DMS79 treated with DMSO at 0.1 percent for 48 hours (cell line): ENCODE data around the gene REN.

Experiments
- DNase-seq: peaks from one replicate; lab custom pipeline; 2025; lab: John Stamatoyannopoulos, UW

REN gene

DNA sequence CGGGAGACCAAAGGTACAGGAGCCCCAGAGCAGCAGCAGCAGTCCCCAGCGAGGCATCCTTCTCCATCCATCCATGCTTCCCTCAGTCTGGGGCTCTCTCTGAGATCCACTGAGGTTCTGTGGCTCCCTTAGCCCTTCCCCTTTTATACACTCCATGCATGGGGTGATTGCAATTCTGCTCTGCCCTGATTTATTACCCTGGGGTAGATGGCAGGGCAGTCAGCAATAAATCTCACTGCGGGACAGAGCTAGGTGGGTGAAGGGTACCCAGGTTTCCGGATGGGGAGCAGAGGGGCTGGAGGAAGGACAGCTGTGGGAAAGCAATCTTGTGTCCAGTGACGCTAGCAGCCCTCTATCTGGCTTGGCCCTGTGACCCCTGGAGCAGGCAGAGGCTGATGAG is at the start of gene REN:
REN (minus strand) TSS at position 119 of the 400 bp plus-strand sequence; CDS start at position 75, 44 bp downstream.
- DNase-seq, result no peak

GRCh38 chr1:204213668-204214662 is 47.8 kb upstream of the REN start, which contains the start of gene GOLT1A:
TSS of gene GOLT1A (minus strand) at chr1:204213988. CDS start at chr1:204213906, 82 bp downstream.
- DNase-seq, result no peak

GRCh38 chr1:204212715-204213114 is 46.6 kb upstream of the REN start:
- no peak for DNase-seq

GRCh38 chr1:204211046-204211445 is 44.9 kb upstream of the REN start:
- DNase-seq, result no peak

GRCh38 chr1:204207136-204207616 is 41.0 kb upstream of the REN start:
- peak; percentile 35 for DNase-seq

DNA sequence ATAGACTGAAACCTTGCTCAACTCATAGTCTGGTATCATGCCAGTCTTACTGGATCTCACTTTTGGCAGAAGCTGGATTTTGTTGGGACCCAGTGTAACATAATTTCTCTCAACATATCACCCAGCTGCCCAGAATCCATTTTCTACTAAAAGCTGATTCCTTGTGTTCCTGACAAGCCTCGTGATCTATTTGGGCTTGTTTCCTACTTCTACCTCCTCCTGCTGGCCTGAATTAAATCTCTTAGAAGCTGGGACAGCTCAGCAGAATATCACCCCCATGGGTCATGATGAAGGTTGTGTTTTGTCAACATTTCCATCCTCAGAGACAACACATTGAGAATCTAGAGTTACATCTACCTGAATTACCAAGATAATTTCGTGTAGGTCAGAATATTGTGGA is 40.0 kb upstream of the REN start:
- DNase-seq, result no peak

DNA sequence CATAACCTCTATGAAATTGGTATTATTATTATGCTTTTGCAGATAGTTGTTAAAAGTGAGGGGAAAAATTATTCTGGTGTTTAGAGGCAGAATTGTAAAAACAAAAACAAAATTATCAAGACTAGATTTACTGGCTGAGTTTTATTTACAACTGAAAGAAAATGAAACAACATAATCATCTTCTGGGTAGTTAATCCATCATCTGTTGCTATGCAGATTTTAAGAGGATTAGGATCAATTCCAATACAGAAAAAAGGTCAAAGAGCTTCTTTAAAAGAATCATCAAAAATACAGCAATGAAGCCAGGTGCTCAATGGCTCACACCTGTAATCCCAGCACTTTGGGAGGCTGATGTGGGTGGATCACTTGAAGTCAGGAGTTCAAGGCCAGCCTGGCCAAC is 39.3 kb upstream of the REN start:
- no peak for DNase-seq

DNA sequence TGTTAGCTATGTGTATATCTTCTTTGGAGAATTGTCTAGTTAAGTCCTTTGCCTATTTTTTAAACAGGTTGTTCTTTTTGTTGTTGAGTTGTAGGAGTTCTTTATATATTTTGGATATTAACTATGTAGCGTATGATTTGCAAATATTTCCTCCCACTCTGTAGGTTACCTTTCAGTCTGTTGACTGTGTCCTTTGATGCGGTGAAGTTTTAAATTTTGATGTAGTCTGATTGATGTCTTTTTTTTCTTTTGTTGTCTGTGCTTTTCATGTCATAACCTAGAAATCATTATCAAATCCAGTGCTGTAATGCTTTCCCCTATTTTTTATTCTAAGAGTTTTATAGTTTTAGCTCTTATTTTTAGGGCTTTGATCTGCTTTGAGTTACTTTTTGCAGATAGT is 38.8 kb upstream of the REN start:
- DNase-seq, result no peak

- no peak for DNase-seq
Measured at GRCh38 chr1:204203206-204203767, 37.1 kb upstream of the REN start.

- DNase-seq, result no peak
Measured at GRCh38 chr1:204202481-204202880, 36.3 kb upstream of the REN start.

DNA sequence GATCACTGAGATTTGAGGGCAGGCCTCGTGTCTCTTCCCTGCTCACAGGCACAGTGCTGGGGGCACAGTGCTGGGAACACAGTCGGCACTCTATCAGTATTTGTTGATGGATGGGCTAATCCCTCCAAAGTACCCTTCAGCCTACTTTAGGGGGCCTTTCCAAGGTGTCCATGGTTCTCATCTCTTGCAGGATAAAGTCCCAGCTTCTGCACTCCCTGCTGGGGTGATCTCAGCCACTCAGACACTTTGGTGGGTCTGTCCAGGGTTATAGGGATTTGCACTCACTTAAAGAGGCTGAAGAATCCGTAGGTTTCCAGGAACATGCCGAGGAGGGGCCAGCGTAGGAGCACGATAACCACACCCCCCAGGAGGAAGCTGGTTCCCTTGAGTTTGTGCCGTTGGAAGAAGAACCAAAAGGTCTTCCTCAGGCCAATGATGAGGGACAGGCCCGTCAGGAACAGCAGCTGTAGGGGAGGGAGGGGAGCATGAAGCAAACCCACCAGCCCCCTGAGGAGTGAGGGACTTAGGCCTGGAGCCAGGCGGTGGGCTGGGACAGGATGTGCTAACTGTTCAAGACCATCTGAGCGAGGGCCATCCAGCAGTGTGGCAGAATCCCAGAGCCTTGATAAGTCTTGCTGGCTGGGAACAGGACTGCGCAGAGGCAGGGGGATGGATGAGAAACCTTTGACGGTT is 35.4 kb upstream of the REN start:
- no peak for DNase-seq

- DNase-seq, result no peak
Measured at GRCh38 chr1:204199579-204199978, 33.4 kb upstream of the REN start.

- peak; percentile 23 for DNase-seq
Measured at GRCh38 chr1:204198348-204199340, 32.5 kb upstream of the REN start.

DNA sequence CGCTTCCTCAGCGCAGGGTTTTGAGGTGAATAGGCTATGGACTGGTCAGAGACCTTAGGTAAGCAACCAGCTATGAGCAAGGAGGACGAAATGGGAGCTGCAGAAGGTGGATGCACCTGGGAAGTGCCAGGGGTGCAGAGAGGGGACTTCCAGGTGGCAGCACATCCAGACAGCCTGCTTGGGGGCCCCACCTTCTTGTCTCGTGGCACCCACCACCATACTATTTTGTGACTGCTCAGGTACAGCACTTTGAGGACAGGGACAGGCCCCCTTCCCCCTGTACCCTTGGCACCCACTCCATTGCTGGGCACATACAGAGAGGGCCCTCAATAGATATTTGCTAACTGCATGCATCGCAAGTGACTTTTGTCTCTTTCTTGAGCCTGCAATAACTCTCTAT is 30.9 kb upstream of the REN start:
- no peak for DNase-seq

GRCh38 chr1:204196068-204196795 is 30.1 kb upstream of the REN start, which contains the start of gene KISS1:
TSS of gene KISS1 (minus strand) at chr1:204196491. CDS start at chr1:204192876, 3,615 bp downstream.
- DNase-seq, result no peak

DNA sequence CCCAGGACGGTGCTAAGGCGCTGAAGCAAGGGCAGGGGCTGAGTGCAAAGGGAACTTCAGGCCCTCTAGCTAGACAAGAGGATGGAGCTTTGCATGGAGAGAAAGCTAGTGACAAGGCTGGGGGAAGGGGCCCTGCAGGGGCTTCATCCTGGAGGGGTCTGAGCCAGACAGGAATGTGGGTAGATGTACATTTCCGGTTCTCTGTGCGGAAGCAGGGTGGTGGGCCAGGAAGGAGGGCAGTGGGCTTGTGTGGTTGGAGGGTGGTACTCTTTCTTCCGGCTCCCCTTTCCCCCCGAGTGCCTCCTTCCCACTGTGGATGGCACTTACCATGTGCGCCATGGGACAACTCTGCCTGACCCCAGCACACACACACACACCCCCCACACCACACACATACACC is 28.6 kb upstream of the REN start:
- DNase-seq, result no peak

DNA sequence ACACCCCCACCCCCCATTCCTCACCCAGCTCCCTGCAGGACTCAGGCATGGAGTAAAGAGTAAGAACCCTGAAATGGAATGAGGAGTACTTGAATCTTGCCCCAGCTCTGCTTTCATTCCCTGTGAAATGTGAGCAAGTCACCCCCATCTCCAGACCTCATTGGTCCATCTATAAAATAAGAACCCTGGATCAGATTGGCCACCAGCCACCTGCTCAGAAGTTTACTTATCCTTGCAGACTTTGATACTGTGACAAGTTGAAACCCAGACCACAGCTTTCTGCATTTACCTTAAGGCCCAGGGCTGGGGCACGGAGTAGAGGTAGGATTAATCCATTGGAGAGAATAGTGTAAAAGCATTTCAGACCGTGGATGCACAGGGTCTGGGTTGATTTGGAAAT is 27.9 kb upstream of the REN start:
- DNase-seq, result no peak

- no peak for DNase-seq
Measured at GRCh38 chr1:204192589-204193352, 26.6 kb upstream of the REN start.

DNA sequence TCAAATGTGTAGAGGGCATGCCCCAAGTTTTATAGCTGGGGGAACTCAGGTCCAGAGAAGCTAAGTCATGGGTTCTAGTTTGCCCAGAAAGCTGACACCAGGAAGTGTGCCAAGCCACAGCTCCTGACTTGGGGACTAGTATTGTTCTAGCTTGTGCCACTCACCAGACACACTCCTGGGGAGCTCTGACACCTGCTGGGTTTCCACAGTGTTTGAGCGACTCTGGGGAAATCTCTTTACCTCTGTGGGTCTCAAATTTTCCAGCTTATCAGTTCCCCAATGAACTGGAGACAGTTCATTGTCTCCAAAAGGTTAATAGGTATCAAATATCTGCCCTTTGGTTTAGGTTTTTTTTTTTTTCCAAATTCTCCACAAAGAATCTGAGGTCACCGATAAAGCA is 25.9 kb upstream of the REN start:
- no peak for DNase-seq

DNA sequence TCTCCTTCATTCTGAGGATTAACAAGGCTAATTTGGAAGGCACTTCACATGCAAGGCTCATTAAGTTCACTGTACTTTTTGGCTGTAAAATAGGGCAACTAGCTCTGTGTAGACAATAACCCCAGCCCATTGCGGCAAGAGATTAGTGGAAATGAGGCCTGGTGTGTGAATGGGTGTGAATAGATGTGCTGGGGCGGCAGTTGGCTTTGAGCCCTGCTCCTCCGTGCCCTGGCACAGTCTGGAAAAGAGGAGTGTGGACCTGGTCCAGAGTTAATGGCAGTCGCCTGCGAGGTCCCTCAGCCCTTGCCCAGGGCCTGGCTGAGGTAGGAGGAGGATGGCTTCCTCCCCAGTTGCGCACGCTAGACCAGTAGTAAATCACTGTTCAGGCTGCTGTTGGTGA is 25.3 kb upstream of the REN start:
- DNase-seq, result peak; percentile 60
